Right hindlimb (tissue), 1 donor: ENCODE measurements around the gene CEP170B.
"Not testable (repeated sequence)": the region's sequence is repeated elsewhere in the genome, so short reads cannot be mapped to it uniquely, and the experiment has no call there.

ENCODE experiments used
- DNase-seq: peaks from one replicate; pipeline ENCODE4 v3.0.0-alpha.2; 2018

The CEP170B gene

GRCh38 chr14:104865081-104865630, at the start of gene CEP170B:
CEP170B (plus strand) TSS chr14:104865268; CDS start chr14:104868451, 3,183 bp downstream.
- no peak for DNase-seq

DNA sequence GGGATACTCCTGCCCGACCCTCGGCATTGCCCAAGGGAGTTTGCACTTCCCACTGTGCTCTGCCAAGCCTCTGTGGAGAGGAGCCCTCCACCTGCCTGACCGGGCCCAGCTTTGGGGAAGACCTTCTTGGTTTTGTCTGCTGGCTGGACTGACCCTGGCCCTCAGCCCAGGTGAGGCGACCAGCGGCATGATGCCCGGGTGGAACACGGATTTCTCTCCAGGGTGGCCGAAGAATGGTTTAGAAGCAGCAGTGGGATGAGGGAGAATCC, 48.5 kb upstream of the CEP170B start:
- DNase-seq = no peak

DNA sequence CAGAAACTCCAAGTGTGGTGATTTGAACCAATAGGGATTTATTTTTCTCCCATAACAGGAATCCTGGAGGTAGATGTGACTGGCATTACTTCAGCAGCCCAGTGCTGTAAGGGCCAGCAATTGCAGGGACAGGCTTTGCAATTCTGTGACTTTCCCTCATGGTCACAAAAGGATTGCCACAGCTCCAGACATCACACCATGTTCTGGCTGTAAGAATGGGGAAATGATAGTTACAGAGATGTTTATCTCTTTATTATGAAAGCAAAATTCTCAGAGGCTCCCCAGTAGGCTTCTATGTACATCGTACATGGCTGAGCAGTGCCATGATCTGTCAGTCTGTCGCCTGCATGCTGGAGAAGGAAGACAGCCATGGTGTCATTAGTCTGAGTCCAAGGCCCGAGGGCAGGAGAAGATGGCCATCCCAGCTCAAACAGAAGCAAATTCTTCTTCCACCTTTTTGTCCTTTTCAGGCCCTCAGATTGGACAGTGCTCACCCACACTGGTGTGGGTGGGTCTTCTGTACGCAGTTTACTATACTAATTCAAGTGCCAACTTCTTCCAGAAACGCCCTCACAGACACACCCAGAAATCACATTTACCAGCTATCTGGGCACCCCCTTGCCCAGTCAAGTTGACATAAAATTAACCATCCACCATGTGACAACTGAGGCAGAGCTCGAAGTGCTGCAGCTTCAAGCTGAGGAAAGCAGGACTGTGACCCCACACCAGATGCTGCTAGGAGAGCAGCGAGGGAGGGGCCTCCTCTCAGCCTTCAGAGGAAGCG, 46.9 kb upstream of the CEP170B start:
- no peak for DNase-seq

DNA sequence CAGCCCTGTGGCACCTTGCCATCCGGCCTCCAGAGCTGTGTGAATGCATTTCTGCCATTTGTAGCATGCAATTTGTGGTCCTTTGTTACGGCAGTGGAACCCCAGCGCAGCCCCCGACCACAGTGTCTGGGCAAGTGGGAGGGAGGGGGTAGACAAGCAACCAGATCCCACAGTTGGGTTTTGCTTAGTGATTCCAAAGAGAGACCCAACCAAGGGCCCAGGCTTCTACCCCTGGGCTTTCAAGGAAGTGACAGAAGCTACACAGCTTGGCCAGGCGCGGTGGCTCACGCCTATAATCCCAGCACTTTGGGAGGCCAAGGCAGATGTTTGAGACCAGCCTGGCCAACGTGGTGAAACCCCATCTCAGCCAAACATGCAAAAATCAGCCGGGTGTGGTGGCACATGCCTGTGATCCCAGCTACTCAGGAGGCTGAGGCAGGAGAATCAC, 46.3 kb upstream of the CEP170B start:
- no peak for DNase-seq

DNA sequence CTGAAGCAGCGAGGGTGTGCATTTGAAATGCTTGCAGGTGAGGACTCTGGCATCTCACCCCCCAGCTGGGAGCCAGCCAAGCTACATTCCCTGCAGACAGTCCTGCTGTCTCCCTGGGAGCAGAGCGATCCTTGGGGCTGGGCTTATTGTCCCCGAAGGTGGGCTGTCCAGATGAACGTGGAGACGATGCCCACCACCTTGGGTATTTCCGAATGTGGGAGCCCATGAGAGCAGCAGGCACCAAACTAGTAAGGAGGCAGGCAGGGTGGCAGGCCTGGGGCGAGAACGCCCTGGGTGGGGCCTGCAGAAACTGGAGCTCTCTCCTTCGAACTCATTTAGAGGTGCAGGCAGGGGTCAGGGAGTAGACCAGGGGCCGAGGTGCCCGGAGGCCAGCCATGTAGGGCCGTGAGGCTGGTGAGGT, 45.7 kb upstream of the CEP170B start:
- no peak for DNase-seq

DNA sequence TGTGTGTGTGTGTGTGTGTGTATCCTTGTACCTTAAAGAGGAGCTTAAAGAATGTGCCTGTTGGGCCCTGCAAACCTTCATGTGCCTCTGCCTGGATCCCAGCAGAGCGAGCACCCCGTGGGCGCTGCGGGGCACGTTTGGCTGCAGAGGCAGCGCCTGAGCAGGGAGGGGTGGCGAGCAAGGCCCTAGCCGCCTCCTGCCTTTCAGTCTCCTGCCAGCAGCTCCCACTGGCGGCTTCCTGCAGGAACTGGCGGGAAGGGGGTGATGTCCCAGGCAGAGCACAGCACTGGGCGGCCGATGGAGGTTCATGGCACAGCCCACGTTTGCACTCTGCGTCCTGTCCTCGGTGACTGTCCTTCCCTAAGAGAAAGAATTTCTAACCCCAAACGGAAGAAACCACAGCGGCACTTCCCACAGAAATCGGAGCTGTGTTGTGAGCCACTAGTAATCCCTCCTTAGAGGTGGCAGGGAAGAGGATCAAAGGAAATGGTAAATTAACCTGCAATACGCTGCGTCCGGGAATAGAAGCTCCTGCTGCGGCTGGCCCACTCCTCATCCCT, 44.3 kb upstream of the CEP170B start:
- DNase-seq = peak; percentile 72

DNA sequence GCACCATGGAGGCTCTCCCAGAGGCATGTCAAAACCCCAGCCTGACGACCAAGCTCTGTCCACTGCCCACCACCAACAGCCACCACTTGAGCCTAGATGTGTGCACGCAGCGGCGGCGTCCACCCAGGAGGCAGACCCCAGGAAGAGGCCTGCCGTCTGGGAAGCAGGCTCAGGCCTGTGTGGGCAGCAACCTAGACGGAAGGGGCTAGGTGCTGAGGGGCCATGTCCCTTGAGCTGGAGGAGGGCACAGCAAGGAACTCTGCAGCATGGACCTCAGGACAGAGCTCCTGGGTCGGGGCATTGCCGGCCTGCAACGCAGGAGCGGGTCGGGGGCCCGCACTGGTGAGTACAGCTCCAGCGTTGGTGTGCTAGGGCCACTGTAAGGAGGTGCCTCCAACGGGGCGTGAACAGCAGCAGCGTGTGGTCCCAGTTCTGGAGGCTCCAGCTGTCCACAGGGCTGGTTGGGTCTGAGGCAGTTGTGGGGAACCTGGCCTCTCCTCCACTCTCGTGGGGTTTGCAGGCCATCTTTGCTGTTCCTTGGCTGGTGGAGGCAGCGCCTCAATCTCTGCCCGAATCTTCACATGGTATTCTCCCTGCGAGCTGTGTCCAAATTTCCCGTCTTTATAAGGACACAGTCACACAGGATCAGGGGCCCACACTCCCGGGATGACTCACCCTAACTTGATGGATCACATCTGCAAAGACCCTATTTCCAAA, 43.7 kb upstream of the CEP170B start:
- DNase-seq = no peak

DNA sequence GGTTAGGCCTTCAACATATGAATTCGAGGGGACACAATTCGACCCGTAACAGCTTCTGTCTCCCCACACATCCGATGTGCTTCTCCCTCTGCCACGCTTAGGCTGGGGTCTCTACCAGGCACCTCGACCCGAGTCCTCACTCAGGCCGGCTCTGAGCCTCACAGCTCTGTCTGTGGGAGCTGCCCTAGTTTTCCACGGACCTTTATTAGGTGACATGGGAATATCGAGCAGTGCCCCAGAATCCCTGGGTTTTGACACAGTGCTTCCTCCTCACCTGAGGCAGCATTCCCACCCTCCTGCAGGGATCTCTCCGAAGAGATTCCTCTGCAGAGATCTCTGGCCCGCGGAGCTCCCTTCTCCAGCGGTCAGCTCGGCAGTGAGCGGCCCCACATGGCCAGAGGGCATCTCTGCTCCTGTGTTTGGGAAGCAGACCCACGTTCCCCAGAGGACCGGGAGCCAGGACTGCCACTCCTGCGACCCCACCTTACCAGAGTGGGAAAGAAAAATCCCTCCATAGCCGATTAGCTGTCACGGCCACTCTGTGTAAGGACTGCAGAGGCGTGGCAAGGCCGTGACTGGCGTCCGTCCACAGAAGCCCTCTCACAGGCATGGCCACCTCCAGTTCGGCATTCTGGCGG, 43.0 kb upstream of the CEP170B start:
- no peak for DNase-seq

DNA sequence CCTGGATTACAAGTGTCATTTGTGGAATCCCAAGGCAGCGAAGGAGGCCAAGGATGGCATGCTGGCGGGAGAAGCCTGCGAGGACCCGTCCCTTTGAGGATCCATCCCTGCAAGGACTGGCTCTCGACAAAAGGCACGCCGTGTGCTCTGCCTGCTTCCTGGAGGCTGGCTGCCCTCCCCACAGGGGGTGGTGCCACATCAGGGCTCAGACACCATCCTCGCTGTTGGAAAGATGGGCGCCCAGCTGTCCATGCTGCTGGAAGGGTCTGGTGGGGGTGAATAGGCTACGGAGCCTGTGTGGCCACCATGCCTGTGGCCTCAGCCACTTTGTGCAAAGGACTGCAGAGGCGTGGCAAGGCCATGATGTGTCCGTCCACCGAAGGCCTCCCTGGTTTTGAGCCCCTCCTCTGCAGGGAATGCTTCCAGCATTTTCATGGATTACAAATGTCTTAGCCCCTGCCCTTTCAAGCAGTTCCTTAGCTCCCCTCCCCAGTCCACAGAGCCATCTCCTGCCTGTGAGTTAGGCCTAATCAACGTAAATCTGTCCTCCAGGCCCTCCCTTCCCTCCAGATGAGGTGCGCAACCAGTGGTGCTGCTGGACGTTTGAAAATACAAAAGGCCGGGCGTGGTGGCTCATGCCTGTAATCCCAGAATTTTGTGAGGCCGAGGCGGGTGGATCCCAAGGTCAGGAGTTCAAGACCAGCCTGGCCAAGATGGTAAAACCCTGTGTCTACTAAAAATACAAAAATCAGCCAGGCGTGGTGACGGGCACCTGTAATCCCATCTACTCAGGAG, 42.0 kb upstream of the CEP170B start:
- DNase-seq = peak; percentile 10

DNA sequence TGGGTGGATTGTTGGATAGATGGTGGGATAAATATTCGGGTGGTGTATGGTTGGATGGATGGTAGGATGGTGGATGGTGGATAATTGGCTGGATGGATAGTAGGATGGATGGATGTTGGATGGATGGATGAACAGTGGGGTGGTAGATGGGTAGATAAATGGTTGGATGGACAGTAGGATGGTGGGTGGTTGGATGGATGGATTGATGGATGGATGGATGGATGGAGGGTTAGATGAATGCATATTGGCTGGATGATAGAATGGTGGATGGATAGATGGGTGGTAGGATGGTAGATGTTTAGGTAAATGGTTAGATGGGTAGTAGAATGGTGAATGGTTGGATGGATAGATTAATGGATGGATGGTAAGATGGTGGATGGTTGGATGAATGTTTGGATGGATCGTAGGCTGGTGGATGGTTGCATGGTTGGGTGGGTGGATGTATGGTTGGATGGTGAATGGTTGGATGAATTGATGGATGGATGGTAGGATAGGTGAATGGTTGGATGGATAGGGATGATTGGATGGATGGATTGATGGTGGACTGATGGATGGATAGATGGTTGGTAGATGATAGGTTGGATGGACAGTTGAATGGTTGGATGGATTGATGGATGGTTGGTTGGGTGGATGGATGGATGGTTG, 40.6 kb upstream of the CEP170B start:
- peak; percentile 1 for DNase-seq

DNA sequence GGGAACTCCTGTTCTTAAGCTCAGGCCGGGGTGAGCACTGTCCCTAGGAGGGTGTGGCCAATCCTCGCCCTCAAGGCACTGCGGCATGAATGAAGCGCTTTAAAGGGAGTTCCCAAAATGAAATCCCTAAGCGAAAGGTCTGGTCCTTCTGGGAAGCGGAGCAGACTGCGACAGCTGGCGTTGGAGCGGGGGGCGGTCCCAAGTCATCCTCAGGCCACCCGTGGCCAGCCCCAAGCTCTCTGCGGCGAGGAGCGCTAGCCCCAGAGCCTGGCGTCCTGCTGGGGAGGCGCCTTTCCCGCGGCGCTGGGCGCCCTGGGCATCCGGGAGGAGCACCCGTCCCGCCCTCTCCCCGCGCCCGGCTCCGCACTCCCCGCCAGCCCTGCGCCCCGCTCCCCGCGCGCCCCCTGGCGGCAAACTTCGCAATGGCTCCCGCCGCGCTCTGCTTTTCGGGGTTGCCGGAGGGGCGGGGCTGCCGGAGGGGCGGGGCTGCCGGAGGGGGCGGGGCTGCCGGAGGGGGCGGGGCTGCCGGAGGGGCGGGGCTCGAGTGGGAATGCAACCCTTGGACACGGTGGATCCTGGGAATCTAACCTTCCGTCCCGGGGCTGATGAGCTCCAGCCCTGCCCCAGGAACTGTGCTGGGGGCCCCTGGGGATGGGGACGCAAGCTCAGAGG, 38.7 kb upstream of the CEP170B start:
- DNase-seq = peak; percentile 93

DNA sequence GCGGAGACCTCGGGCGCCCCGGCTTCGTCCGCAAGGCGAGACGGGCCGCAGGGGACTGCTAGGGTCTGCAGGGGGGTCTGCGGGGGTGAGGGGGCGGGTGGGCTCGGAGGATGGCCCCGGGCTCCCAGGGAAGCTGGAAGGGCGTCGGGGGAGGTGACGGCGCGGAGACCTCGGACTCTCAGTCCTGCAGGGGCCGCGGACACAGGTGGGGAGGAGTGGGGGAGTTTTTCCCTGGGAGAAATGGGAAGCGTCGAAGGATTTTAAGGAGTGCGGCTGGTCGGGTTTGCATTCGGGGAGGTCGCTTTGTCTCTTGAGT, 38.2 kb upstream of the CEP170B start:
- DNase-seq = no peak

GRCh38 chr14:104827177-104828055, 37.7 kb upstream of the CEP170B start:
- DNase-seq = peak; percentile 45

DNA sequence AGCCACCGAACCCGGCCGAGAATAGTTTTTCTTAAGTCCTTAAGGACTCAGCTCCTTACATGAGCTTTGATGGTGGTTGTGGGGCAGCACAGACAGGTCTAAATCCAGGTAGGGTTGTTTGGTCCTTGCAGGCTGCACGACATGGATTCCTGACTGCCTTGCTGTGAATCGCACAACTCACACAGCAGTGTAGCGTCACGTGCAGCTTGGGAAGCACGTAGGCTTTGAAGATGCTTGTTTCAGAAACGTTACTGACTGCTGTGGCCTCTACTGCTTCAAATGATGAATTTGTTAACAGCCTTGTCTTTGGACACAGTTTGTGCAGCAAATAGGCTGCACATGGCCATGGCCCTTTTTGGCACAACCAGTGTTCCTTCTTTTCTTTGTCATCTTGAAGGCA, 34.3 kb upstream of the CEP170B start:
- no peak for DNase-seq

GRCh38 chr14:104836171-104836935, 28.7 kb upstream of the CEP170B start:
- not testable (repeated sequence) for DNase-seq

DNA sequence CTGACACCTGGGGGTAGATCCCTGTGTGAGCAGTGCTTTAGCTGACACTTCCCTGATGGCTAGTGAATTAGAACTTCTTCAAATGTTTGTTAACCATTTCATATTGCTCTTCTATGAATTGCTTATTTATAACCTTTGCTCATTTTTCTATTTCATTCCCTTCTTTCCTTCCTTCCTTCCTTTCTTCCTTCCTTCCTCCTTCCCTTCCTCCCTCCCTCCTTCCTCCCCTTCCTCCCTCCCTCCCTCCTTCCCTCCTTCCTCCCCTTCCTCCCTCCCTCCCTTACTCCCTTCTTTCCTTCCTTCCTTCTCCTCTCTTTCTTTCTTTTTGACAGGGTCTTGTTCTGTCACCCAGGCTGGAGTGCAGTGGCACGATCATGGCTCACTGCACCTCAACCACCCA, 23.3 kb upstream of the CEP170B start:
- no peak for DNase-seq

GRCh38 chr14:104843006-104843405, 22.1 kb upstream of the CEP170B start:
- no peak for DNase-seq

DNA sequence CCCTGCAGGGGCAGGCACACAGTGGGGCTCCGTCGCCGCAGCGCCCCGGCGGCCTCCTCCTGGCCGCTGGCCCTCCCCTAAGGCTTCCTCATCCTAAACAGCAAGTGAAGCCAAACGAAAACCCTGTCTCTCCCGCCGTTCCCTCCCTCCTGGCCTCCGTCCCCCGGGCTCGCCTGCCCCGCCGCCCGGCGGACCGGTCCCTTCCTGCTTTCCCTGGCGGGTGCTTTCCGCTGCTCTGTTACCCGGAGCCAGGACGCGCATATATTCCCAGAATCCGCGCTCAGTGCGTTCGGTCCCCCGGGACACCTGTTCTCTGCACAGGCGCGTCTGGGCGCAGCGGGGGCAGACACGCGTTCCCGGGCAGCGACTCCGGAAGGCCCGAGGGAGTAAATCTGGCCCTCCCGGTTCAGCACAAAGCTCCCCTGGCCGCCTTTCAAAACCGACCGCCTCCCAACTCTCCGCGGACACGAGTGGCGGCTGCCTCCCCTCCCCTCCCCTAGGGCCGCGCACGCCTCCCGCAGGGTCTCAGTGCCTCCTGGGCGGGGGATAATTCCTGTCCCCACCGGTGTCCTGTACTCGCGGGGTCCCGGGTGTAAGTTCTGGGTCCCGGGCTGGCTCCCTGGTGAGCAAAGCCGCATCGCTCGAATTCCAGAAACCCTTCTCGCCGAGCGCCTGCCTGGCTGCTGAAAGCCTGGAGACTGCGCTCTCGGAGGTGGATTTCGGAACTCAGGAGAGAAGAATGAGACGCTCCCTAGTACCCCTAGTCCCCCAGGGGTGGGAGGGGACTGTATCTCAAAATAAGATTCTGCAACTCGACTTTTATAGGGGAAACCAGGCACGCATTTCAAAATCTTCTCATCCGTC, 21.4 kb upstream of the CEP170B start:
- DNase-seq = no peak
